Measurements from ENCODE around the gene THOC3.
"Not testable (repeated sequence)": the region's sequence is repeated elsewhere in the genome, so short reads cannot be mapped to it uniquely, and the experiment has no call there.

- TF ChIP-seq MYC (IDR thresholded peaks at IDR 0.05; ENCODE audit: low read depth, low read length); POLR2AphosphoS5 (IDR thresholded peaks at IDR 0.05; ENCODE audit: insufficient read depth, low read depth, low read length); EZH2 (IDR thresholded peaks at IDR 0.05; ENCODE audit: borderline replicate concordance, low read depth, low read length, severe bottlenecking): not testable (repeated sequence)
These were observed 27.5 kb downstream of the THOC3 start for GRCh38 chr5:175940632-175941031.
